IMR-90 (cell line): ENCODE results near the gene PI4KA. TPM values are rescaled to one million over a fixed set of nuclear protein-coding genes. Genes with fewer than 3 reads are reported as not detected.

Source experiments
- ATAC-seq: fragments of 200-7000 bp; cut with Tn5 transposase; 2 replicates; pipeline ENCODE4 v1.9.1; 2020; ENCODE audit warnings: low read depth, mild to moderate bottlenecking, moderate library complexity
- BruUV-seq: library from RNA; stranded (reverse); fragments of 400-500 nt; replicated peaks from 2 replicates; lab custom pipeline; 2021; lab: Mats Ljungman, UMichigan
- CTCF ChIA-PET: fragments of 300-600 bp; formaldehyde crosslinking; extraction: SDS; loops from one replicate; lab custom pipeline; 2021; ENCODE audit warnings: antibody characterized with exemption; lab: Yijun Ruan, JAX
- POLR2A ChIA-PET: fragments of 300-600 bp; sonication (Branson Sonifier 250); formaldehyde crosslinking; loops from one replicate; lab custom pipeline; 2022; ENCODE audit warnings: antibody characterized with exemption; ENCODE audit not compliant: unreplicated experiment; lab: Charles Lee
- DNase-seq: peaks from one replicate; pipeline ENCODE4 v3.0.0; 2013
- H2AFZ ChIP-seq: replicated peaks from 2 replicates; pipeline ENCODE3; 2013; ENCODE audit warnings: low read length, mild to moderate bottlenecking; ENCODE audit not compliant: poor library complexity
- H2AK5ac ChIP-seq: 2 replicates; pipeline ENCODE4 v1.6.1; 2013; ENCODE audit warnings: low read depth, low read length, inconsistent platforms
- H2AK9ac ChIP-seq: replicated peaks from 2 replicates; pipeline ENCODE3; 2013; ENCODE audit warnings: mild to moderate bottlenecking, low read depth, low read length, moderate library complexity; ENCODE audit not compliant: poor library complexity
- H2BK120ac ChIP-seq: 2 replicates; pipeline ENCODE4 v1.6.1; 2013; ENCODE audit warnings: low read depth, low read length, inconsistent platforms
- H2BK15ac ChIP-seq: 3 replicates; pipeline ENCODE4 v1.6.1; 2013; ENCODE audit warnings: low read depth, low read length, inconsistent platforms
- H2BK20ac ChIP-seq: 2 replicates; pipeline ENCODE4 v1.6.1; 2013; ENCODE audit warnings: low read depth, mild to moderate bottlenecking, inconsistent platforms, low read length, moderate library complexity
- H2BK5ac ChIP-seq: 2 replicates; pipeline ENCODE4 v1.6.1; 2013; ENCODE audit warnings: mild to moderate bottlenecking, low read depth, low read length, inconsistent platforms; ENCODE audit not compliant: poor library complexity, severe bottlenecking
- H3K14ac ChIP-seq: replicated peaks from 2 replicates; pipeline ENCODE4 v1.6.1; 2013; ENCODE audit warnings: low read depth, low read length, inconsistent platforms
- H3K18ac ChIP-seq: 2 replicates; pipeline ENCODE4 v1.6.1; 2013; ENCODE audit warnings: low read depth, low read length, control low read depth
- H3K23ac ChIP-seq: 2 replicates; pipeline ENCODE4 v1.6.1; 2013; ENCODE audit warnings: low read depth, low read length, inconsistent platforms
- H3K27ac ChIP-seq: 2 replicates; pipeline ENCODE4 v1.5.1; 2013; ENCODE audit warnings: mild to moderate bottlenecking, control low read depth, low read length; ENCODE audit not compliant: insufficient read depth
- H3K27me3 ChIP-seq: 2 replicates; pipeline ENCODE4 v1.6.1; 2013; ENCODE audit warnings: low read length; ENCODE audit not compliant: control insufficient read depth, insufficient read depth
- H3K36me3 ChIP-seq: 2 replicates; pipeline ENCODE4 v1.6.1; 2013; ENCODE audit warnings: low read length, mixed read lengths; ENCODE audit not compliant: control insufficient read depth, insufficient read depth
- H3K4ac ChIP-seq: 2 replicates; pipeline ENCODE4 v1.6.1; 2013; ENCODE audit warnings: low read depth, low read length, inconsistent platforms
- H3K4me1 ChIP-seq: 2 replicates; pipeline ENCODE4 v1.6.1; 2013; ENCODE audit warnings: low read length, mixed read lengths; ENCODE audit not compliant: control insufficient read depth, insufficient read depth
- H3K4me2 ChIP-seq: 2 replicates; pipeline ENCODE4 v1.6.1; 2013; ENCODE audit warnings: low read depth, mild to moderate bottlenecking, control low read depth, low read length, moderate library complexity
- H3K4me3 ChIP-seq: 2 replicates; pipeline ENCODE4 v1.5.1; 2013; ENCODE audit warnings: low read depth, mild to moderate bottlenecking, control low read depth, low read length, moderate library complexity; ENCODE audit not compliant: insufficient read depth
- H3K56ac ChIP-seq: 2 replicates; pipeline ENCODE4 v1.6.1; 2013; ENCODE audit warnings: low read length, inconsistent platforms; ENCODE audit not compliant: insufficient read depth; ENCODE audit errors: extremely low read depth
- H3K79me1 ChIP-seq, 2 experiments: 2 replicates each; pipeline ENCODE4 v1.6.1; 2013; ENCODE audit warnings: low read length in 2 of 2, inconsistent platforms in 1 of 2, low read depth in 1 of 2
- H3K9ac ChIP-seq: 2 replicates; pipeline ENCODE4 v1.6.1; 2013; ENCODE audit warnings: low read depth, low read length, control low read depth
- H3K9me1 ChIP-seq: 2 replicates; pipeline ENCODE4 v1.6.1; 2013; ENCODE audit warnings: low read length, inconsistent platforms; ENCODE audit not compliant: insufficient read depth
- H3K9me3 ChIP-seq: 2 replicates; pipeline ENCODE4 v1.6.1; 2013; ENCODE audit warnings: low read length; ENCODE audit not compliant: control insufficient read depth, insufficient read depth
- H4K20me1 ChIP-seq: 2 replicates; pipeline ENCODE4 v1.6.1; 2013; ENCODE audit warnings: low read length, inconsistent platforms; ENCODE audit not compliant: insufficient read depth
- H4K5ac ChIP-seq: 2 replicates; pipeline ENCODE4 v1.6.1; 2013; ENCODE audit warnings: mild to moderate bottlenecking, low read depth, low read length, control low read depth
- H4K8ac ChIP-seq, 2 experiments: 2 replicates each; pipeline ENCODE4 v1.6.1; 2013; ENCODE audit warnings: low read depth in 2 of 2, low read length in 2 of 2, control low read depth in 1 of 2, inconsistent platforms in 1 of 2
- H4K91ac ChIP-seq: 2 replicates; pipeline ENCODE4 v1.6.1; 2013; ENCODE audit warnings: low read depth, low read length, inconsistent platforms; ENCODE audit not compliant: insufficient read depth
- BHLHE40 ChIP-seq: fragments of 150-350 bp; IDR thresholded peaks from 2 replicates; pipeline ENCODE4 v1.6.1; 2016; ENCODE audit warnings: mild to moderate bottlenecking, low read depth, low read length
- CEBPB ChIP-seq: IDR thresholded peaks from 2 replicates; pipeline ENCODE4 v1.6.1; 2012; ENCODE audit warnings: low read depth, low read length, improper control_type of control experiment
- FOS ChIP-seq: fragments of 150-350 bp; IDR thresholded peaks from 2 replicates; pipeline ENCODE4 v1.6.1; 2016; ENCODE audit warnings: low read depth, low read length
- MAZ ChIP-seq: IDR thresholded peaks from 2 replicates; pipeline ENCODE4 v1.6.1; 2012; ENCODE audit warnings: low read depth, mild to moderate bottlenecking, low read length, improper control_type of control experiment, moderate library complexity, borderline replicate concordance
- MXI1 ChIP-seq: IDR thresholded peaks from 2 replicates; pipeline ENCODE4 v1.6.1; 2012; ENCODE audit warnings: low read depth, mild to moderate bottlenecking, low read length, moderate library complexity, borderline replicate concordance
- NFE2L2 ChIP-seq: fragments of 150-350 bp; IDR thresholded peaks from 2 replicates; pipeline ENCODE4 v1.6.1; 2016; ENCODE audit warnings: low read depth, mild to moderate bottlenecking, low read length
- POLR2A ChIP-seq: IDR thresholded peaks from 2 replicates; pipeline ENCODE4 v1.6.1; 2012; ENCODE audit warnings: mild to moderate bottlenecking, low read depth, low read length
- RCOR1 ChIP-seq: IDR thresholded peaks from 2 replicates; pipeline ENCODE4 v1.6.1; 2012; ENCODE audit warnings: mild to moderate bottlenecking, low read length, improper control_type of control experiment; ENCODE audit not compliant: insufficient replicate concordance
- SMC3 ChIP-seq: fragments of 150-350 bp; IDR thresholded peaks from 2 replicates; pipeline ENCODE4 v1.6.1; 2016; ENCODE audit warnings: low read depth, mild to moderate bottlenecking, antibody characterized with exemption, low read length, moderate library complexity
- WGBS, 2 experiments: methylation state at CpG; one replicate each; pipeline versions ENCODE4 v1.1.5 to v1.1.7; 2013; ENCODE audit warnings: missing lambda C conversion rate in 2 of 2; ENCODE audit not compliant: insufficient read length in 1 of 2; ENCODE audit errors: extremely low coverage in 2 of 2; 5-methylcytosine and 5-hydroxymethylcytosine counted together
- dilution Hi-C: fragments of 300-500 bp; cut with HindIII; formaldehyde crosslinking; loops from one replicate; pipeline ENCODE4 v1.14.3; 2018; ENCODE audit warnings: low sequenced_read_pairs; ENCODE audit not compliant: unreplicated experiment
- in situ Hi-C: fragments of 300-500 bp; cut with MboI; formaldehyde crosslinking; loops from 3 replicates; pipeline ENCODE4 v1.14.3; 2019; ENCODE audit warnings: low sequenced_read_pairs, inconsistent platforms, mixed read lengths
- intact Hi-C: fragments of 100-400 bp; cut with micrococcal nuclease; formaldehyde crosslinking; loops from 2 replicates; pipeline ENCODE4 v1.10.0; 2022
- polyA plus RNA-seq, 3 experiments: library from polyadenylated mRNA; depleted of rRNA; stranded (reverse); fragments of >200 nt; gene quantifications; 2 replicates each; pipeline ENCODE4 v1.2.3, GENCODE V29; 2012; ENCODE audit warnings: low replicate concordance in 1 of 3
- total RNA-seq: library from RNA; depleted of rRNA; stranded (reverse); fragments of >200 nt; gene quantifications from 2 replicates; pipeline ENCODE4 v1.2.3, GENCODE V29; 2012
- TF ChIP-seq, protein P1 (sequence below): fragments of 150-350 bp; IDR thresholded peaks from 2 replicates; pipeline ENCODE4 v1.6.1; 2017; ENCODE audit warnings: mild to moderate bottlenecking, antibody characterized with exemption, low read length, low read depth
- TF ChIP-seq, protein P2 (sequence below): conservative IDR thresholded peaks from 2 replicates; pipeline ENCODE4 v1.5.1; 2012; ENCODE audit warnings: mild to moderate bottlenecking, low read depth, low read length, improper control_type of control experiment

Gene PI4KA
- total and polyA plus RNA-seq, 2 of the 4 experiments (the other 2 are of a cell fraction), result 16.8 to 35.5 TPM

DNA sequence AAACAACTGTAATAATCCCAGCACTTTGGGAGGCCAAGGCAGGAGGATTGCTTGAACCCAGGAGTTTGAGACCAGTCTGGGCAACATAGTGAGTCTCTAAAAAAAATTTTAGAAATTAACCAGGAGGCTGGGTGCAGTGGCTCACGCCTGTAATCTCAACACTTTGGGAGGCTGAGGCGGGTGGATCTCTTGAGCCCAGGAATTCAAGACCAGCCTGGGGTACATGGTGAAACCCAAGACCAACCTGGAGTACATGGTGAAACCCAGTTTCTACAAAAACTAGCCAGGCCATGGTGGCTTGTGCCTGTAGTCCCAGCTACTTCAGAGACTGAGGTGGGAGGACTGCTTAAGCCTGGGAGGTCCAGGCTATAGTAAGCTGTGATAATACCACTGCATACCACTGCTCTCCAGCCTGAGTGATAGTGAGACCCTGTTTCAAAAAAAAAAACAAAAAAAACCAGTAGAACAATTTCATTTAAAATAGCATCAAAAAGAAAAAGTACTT lies 11.2 kb downstream of the PI4KA start:
- H3K27ac ChIP-seq, result no peak overlapping the region
- H3K9me3 ChIP-seq, result no peaks in the 10 kb centered on the region
- no peak overlapping the region for H3K14ac ChIP-seq
- intact Hi-C loops, result no loop called here
- H2AK9ac ChIP-seq, result no peak overlapping the region
- in situ Hi-C loops, result loop anchor here (5.0 kb wide), 1 partner anchor 40 kb away; no protein-coding TSS in a partner anchor
- no peak overlapping the region for H3K18ac ChIP-seq
- H2AK5ac ChIP-seq, result no peak overlapping the region
- H3K27me3 ChIP-seq, result no peaks in the 10 kb centered on the region
- no peak overlapping the region for H3K4ac ChIP-seq
- DNase-seq (no peak), ATAC-seq (no peak)
- H4K5ac ChIP-seq, result no peak overlapping the region
- no peaks in the 10 kb centered on the region for H3K36me3 ChIP-seq
- no peak overlapping the region for H2BK20ac ChIP-seq
- H2AFZ ChIP-seq, result no peak overlapping the region
- peaks cover 8% of the 10 kb centered on the region for H3K4me1 ChIP-seq
- no peak overlapping the region for H3K4me3 ChIP-seq
- no peak overlapping the region for H4K8ac ChIP-seq
- peaks cover 11% of the 10 kb centered on the region for H3K9me1 ChIP-seq
- H2BK15ac ChIP-seq, result no peak overlapping the region
- TF ChIP-seq NFE2L2, result no peak
- TF ChIP-seq, protein P1, sequence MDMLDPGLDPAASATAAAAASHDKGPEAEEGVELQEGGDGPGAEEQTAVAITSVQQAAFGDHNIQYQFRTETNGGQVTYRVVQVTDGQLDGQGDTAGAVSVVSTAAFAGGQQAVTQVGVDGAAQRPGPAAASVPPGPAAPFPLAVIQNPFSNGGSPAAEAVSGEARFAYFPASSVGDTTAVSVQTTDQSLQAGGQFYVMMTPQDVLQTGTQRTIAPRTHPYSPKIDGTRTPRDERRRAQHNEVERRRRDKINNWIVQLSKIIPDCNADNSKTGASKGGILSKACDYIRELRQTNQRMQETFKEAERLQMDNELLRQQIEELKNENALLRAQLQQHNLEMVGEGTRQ, result no peak
- no peak for TF ChIP-seq CEBPB
- TF ChIP-seq, protein P2, sequence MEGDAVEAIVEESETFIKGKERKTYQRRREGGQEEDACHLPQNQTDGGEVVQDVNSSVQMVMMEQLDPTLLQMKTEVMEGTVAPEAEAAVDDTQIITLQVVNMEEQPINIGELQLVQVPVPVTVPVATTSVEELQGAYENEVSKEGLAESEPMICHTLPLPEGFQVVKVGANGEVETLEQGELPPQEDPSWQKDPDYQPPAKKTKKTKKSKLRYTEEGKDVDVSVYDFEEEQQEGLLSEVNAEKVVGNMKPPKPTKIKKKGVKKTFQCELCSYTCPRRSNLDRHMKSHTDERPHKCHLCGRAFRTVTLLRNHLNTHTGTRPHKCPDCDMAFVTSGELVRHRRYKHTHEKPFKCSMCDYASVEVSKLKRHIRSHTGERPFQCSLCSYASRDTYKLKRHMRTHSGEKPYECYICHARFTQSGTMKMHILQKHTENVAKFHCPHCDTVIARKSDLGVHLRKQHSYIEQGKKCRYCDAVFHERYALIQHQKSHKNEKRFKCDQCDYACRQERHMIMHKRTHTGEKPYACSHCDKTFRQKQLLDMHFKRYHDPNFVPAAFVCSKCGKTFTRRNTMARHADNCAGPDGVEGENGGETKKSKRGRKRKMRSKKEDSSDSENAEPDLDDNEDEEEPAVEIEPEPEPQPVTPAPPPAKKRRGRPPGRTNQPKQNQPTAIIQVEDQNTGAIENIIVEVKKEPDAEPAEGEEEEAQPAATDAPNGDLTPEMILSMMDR, result no peak
- TF ChIP-seq RCOR1, result no peak
- TF ChIP-seq SMC3, result no peak
- TF ChIP-seq MXI1, result no peak
- TF ChIP-seq FOS, result no peak
- TF ChIP-seq BHLHE40, result no peak
- TF ChIP-seq POLR2A, result no peak
- no peak for TF ChIP-seq MAZ
- H3K9ac ChIP-seq, result no peak overlapping the region
- no peak overlapping the region for H3K23ac ChIP-seq
- peaks cover 52% of the 10 kb centered on the region for H4K20me1 ChIP-seq
- 100% methylated on average over 2 of the region's 2 CpGs; no CpG with 5 or more reads in 1 of the 2 experiments for WGBS, 2 experiments
- H3K79me1 ChIP-seq, result peaks cover 32 to 63% of the 10 kb centered on the region in 2 experiments
- H2BK5ac ChIP-seq, result no peak overlapping the region
- ChIA-PET CTCF (no interaction called here), POLR2A (no interaction called here)
- H2BK120ac ChIP-seq, result no peak overlapping the region
- no peak overlapping the region for H4K91ac ChIP-seq
- H3K56ac ChIP-seq, result no peak overlapping the region
- BruUV-seq, result no TSS peak
- dilution Hi-C loops, result no loop called here
- H3K4me2 ChIP-seq, result no peak overlapping the region
